NOMO-1 treated with dmso at 0.1 percent for 144 hours (cell line): Measurements from ENCODE around the gene ARHGEF12.

Source experiments
- DNase-seq: peaks from one replicate; lab custom pipeline; 2025; ENCODE audit not compliant: unreplicated experiment; lab: John Stamatoyannopoulos, UW

Gene ARHGEF12

GRCh38 chr11:120410622-120411380, 74.6 kb downstream of the ARHGEF12 start:
- no peak for DNase-seq

- DNase-seq: no peak
Observed at GRCh38 chr11:120413480-120413879, 77.3 kb downstream of the ARHGEF12 start.

GRCh38 chr11:120420572-120420971, 84.4 kb downstream of the ARHGEF12 start:
- DNase-seq: no peak

GRCh38 chr11:120424185-120424969, 88.2 kb downstream of the ARHGEF12 start:
- DNase-seq: no peak

GRCh38 chr11:120424970-120425332, 88.7 kb downstream of the ARHGEF12 start:
- no peak for DNase-seq

- DNase-seq: no peak
Observed at GRCh38 chr11:120425527-120425926, 89.3 kb downstream of the ARHGEF12 start.

GRCh38 chr11:120430146-120430545, 93.9 kb downstream of the ARHGEF12 start:
- no peak for DNase-seq

- DNase-seq: no peak
Observed at GRCh38 chr11:120431633-120432032, 95.4 kb downstream of the ARHGEF12 start.

- DNase-seq: no peak
Observed at GRCh38 chr11:120432056-120433018, 96.1 kb downstream of the ARHGEF12 start.

GRCh38 chr11:120441592-120441991, 105.4 kb downstream of the ARHGEF12 start:
- DNase-seq: no peak

- DNase-seq: no peak
Observed at GRCh38 chr11:120442031-120442430, 105.8 kb downstream of the ARHGEF12 start.

GRCh38 chr11:120446802-120447201, 110.6 kb downstream of the ARHGEF12 start:
- DNase-seq: no peak

GRCh38 chr11:120448240-120448639, 112.0 kb downstream of the ARHGEF12 start:
- no peak for DNase-seq

GRCh38 chr11:120455487-120455886, 119.3 kb downstream of the ARHGEF12 start:
- DNase-seq: no peak

GRCh38 chr11:120457996-120458395, 121.8 kb downstream of the ARHGEF12 start:
- DNase-seq: no peak

- DNase-seq: no peak
Observed at GRCh38 chr11:120462825-120463224, 126.6 kb downstream of the ARHGEF12 start.

GRCh38 chr11:120465921-120466534, 129.8 kb downstream of the ARHGEF12 start:
- DNase-seq: no peak

GRCh38 chr11:120467627-120468026, 131.4 kb downstream of the ARHGEF12 start:
- DNase-seq: no peak

- DNase-seq: no peak
Observed at GRCh38 chr11:120471131-120471530, 134.9 kb downstream of the ARHGEF12 start.

- no peak for DNase-seq
Observed at GRCh38 chr11:120471994-120472393, 135.8 kb downstream of the ARHGEF12 start.

GRCh38 chr11:120473503-120473902, 137.3 kb downstream of the ARHGEF12 start:
- DNase-seq: no peak
